Anterior cingulate cortex (tissue), 58 donors: Measurements from ENCODE around the gene PFDN6.
"Not testable (repeated sequence)": the region's sequence is repeated elsewhere in the genome, so short reads cannot be mapped to it uniquely, and the experiment has no call there.

ENCODE experiments used
- DNase-seq, 58 donors: peaks; one replicate each; lab custom pipeline; 2025; lab: John Stamatoyannopoulos, UW

The PFDN6 gene

GRCh38 chr6:33273129-33273923 is 16.1 kb upstream of the PFDN6 start:
- DNase-seq, result no peak

DNA sequence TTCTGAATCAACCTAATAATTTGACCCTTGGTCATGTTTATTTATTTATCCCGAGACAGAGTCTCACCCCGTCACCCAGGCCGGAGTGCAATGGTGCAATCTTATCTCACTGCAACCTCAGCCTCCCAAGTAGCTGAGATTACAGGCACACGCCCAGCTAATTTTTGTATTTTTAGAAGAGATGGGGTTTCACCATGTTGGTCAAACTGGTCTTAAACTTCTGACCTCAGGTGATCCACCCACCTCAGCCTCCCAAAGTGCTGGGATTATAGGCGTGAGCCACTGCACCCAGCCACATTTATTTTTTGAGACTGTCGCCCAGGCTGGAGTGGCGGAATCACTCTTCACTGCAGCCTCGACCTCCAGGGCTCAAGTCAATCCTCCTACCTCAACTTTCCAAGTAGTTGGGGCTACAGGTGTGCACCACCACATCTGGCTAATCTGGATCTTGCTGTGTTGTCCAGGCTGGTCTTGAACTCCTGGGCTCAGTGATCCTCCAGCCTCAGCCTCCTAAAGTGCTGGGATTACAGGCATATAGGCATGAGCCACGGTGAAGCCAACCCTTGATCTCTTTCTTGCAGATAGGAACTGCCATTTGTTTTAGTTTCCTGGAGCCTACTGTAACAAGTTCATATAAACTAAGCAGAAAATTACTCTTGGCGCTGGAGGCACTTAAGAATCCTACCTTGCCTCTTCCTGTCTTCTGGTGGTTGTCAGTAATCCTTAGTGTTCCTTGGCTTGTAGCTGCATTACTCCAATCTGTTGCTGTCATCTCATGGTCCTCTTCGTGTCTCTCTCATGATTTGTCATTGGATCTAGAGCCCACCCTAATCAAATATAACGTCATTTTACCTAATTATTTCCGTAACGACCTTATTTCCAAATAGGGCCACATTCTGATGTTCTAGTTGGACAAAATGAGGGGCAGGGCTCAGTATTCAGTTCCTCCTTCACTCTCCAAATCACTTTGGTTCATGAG is 15.2 kb upstream of the PFDN6 start:
- no peak for DNase-seq

GRCh38 chr6:33275795-33276580 is 13.4 kb upstream of the PFDN6 start:
- DNase-seq, result not testable (repeated sequence)

GRCh38 chr6:33276581-33276863 is 12.9 kb upstream of the PFDN6 start:
- no peak for DNase-seq

DNA sequence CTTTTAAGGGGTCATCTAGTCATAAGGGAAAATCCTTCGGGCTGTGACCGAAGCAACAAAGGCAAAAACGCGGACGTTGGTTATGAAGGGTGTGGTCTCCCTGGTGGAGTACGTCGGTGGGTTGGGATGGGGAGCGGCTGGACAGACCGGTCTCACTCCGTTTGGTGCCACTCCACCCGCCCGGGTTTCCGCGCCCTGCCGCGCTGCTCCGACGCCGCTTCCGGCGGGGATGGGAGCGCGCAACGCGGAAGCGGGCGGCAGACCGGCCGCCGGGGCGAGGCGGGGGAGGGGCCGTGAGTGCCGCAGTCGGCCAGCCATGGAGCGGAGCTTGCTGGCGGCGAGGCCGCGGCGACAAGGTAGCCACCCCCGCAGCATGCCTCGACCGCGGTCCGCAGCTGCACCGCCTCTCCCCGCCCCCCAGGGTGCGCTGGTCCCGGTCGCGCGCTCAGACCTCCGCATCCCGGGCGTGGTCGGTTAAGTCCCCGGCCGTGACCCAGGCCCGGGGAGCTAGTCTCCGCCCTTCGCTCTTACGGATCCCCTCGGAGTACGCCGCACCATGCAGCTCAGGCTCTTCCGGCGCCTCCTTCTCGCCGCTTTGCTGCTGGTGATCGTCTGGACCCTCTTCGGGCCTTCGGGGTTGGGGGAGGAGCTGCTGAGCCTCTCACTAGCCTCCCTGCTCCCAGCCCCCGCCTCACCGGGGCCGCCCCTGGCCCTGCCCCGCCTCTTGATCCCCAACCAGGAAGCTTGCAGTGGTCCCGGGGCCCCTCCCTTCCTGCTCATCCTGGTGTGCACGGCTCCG is 12.3 kb upstream of the PFDN6 start, which contains the start of gene B3GALT4:
Gene B3GALT4, plus strand, starts transcription at position 260 of the 799 bp plus-strand sequence. Its CDS starts 297 bp downstream, at position 557.
- DNase-seq, result peak in 51 of 58 donors; percentile 21 to 77 (median 53)

DNA sequence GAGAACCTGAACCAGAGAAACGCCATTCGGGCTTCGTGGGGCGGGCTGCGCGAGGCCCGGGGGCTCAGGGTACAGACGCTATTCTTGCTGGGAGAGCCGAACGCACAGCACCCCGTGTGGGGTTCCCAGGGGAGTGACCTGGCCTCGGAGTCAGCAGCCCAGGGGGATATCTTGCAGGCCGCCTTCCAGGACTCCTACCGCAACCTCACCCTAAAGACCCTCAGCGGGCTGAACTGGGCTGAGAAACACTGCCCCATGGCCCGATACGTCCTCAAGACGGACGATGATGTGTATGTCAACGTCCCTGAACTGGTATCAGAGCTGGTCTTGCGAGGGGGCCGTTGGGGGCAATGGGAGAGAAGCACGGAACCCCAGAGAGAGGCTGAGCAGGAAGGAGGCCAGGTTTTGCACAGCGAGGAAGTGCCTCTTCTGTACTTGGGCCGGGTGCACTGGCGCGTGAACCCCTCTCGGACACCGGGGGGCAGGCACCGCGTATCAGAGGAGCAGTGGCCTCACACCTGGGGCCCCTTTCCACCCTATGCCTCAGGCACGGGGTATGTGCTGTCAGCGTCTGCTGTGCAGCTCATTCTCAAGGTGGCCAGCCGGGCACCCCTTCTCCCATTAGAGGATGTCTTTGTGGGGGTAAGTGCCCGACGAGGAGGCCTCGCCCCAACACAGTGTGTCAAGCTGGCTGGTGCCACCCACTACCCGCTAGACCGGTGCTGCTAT is 11.6 kb upstream of the PFDN6 start:
- peak in 1 of 58 donors; percentile 24 for DNase-seq

DNA sequence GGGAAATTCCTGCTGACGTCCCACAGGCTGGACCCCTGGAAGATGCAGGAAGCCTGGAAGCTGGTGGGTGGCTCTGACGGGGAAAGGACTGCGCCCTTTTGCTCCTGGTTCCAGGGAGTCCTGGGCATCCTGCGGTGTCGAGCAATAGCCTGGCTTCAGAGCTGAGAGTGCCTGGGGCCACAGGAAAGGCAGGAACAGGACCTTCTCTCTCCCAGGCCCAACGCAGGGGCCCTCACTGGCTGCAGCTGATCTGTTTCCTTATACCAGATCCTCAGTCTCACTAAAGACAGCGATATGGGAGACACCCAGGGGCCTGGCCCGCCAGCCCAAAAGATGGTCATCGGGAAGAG is 11.0 kb upstream of the PFDN6 start:
- DNase-seq, result no peak

- DNase-seq, result no peak
Observed at GRCh38 chr6:33278810-33279209, 10.6 kb upstream of the PFDN6 start.

DNA sequence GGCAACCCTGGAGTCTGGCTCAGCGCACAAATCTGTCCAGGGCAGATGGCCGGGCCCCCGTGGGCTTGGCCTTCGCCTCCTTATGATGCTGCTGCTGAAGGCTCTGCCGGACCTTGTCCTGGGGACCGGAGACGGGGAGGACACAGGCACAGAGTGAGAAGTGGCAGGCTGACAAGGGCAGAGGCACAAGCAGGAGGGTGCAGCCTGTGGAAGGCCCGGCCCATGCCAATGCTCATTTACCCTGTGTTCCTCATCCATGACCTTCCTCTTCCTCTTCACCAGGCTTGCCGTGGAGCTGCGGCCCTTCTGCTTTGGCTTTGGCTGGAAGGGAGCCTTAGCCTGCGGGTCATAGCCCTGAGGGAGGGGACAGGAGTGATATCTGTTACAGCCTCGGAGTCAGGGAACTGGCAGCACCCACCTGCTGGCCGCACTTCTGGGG is 10.1 kb upstream of the PFDN6 start:
- no peak for DNase-seq

DNA sequence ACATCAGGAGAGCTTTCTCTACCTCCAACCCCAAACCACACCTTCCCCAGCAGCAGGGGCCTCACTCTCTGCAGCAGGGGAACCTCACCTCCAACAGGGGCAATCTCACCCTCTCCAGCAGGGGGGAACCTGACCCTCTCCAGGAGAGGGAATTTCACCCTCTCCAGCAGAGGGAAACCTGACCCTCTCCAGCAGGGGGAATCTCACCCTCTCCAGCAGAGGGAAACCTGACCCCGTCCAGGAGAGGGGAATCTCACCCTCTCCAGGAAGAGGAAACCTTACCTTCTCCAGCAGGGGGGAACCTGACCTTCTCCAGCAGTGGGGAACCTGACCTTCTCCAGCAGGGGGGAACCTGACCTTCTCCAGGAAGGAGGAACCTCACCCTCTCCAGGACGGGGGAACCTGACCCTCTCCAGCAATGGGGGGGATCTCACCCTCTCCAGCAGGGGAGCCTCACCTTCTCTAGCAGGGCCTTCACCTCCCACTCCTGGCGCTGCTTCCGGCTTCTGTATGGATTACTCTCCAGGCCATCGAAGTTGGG is 9.4 kb upstream of the PFDN6 start:
- DNase-seq, result no peak

DNA sequence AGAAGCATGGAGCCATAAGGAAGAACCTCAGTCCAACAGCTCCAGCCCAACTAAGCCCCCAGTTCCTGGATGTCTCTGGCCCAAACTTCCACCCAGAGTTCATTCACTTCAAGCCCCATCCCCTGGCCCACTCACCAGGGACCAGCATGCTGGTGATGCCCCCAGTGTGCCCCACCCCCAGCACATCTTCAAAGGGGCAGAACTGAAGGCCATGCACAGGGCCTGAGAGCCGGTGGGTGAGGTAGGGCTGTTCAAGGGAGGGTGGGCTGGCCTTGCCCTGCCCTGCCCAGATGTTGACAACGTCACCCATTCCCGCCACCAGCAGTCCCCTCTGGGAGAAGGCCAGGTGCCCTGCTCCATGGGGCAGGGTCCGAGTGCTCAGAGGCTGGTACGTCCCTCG is 8.9 kb upstream of the PFDN6 start:
- no peak for DNase-seq

DNA sequence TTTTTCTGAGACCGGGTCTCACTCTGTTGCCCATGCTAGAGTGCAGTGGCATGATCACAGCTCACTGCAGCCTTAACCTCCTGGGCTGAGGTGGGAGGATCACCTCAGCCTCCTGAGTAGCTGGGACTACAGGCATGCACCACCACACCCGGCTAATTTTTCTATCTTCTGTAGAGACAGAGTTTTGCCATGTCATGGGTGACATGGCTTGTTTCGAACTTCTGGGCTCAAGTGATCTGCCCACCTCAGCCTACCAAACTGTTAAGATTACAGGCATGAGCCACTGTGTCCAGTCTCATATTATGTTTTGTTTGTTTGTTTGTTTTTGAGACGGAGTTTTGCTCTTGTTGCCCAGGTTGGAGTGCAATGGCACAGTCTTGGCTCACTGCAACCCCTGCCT is 4.2 kb upstream of the PFDN6 start:
- not testable (repeated sequence) for DNase-seq

DNA sequence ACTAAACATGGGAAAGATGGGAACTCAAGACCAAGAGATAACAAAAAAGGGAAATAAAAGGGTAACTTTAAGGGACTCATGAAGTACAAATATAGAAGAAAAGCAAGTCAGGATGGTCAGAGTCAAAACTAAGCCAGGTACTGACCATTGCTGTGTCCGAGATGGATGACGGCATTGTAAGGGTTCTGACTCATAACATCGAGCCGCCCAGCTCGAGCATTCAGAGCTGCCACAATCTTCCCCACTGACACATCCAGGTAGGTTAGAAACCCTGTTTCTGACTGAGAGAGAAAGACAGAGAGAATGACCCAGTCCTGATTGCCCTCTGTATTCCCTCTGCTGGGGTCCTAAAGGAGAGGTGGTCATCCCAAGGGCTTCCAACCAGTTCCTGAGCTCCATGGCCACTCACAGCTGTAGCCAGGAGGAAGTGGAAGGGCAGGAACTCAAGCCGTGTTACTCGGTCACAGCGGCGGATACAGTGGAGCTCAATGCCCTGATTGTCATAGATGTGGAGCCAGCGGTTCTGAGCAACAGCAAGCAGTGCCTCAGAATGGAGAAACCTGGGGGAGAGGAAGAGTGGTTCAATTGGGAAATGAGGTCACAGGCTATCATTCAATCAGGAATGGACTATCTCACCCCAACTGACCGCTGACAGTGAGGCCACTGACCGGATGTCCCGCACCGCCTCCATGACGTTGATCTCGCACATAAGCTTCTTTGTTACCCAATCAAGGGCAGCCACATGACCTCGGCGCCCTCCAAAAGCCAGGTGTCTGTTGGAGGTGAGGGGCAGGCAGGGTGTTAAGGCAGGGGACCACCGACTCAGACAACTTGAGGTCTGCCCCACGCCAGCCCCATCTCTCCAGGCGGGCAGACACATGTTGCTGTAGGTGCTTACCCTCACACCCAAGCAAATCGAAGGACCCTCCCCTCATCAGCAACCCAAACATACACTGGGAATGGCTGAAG is 2.2 kb upstream of the PFDN6 start:
- no peak for DNase-seq

DNA sequence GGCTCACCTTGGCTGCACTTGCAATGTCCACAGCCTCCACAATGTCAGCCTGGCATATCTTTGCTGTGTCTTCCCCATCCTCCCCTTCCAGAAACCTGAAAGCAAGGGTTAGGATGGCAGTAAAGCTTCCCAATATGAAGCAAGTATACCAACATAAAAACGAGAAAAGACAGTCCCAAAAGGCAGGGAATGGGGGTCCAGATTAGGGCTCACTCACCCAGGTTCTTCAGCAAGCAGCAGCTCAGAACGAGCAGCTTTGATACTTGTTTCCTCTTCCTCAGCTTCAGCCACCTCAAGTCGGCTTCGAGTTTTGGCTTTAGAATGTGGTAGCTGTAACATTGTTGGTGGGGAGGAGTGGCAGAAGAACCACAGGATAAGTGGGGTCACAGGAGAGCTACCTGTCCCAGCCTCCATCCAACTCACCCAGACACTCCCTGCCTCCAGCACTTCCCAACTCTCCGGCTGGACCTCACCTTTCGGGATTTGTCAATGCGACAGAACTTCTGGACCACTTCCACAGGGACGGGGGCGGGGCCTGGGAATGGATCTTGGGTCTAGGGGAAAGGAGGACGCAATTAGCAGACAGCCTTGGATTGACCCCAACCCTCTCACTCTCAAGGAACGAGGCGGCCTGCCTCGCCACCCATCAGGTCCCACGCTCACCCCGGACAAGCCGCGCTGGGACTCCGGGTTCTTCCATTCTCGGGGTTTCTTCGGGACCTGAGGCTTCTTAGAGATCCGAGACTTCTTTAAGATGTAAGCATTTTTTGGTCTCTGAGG is 1.1 kb upstream of the PFDN6 start:
- DNase-seq, result no peak

- no peak for DNase-seq
Observed at GRCh38 chr6:33289784-33290315, 449 bp downstream of the PFDN6 start.

DNA sequence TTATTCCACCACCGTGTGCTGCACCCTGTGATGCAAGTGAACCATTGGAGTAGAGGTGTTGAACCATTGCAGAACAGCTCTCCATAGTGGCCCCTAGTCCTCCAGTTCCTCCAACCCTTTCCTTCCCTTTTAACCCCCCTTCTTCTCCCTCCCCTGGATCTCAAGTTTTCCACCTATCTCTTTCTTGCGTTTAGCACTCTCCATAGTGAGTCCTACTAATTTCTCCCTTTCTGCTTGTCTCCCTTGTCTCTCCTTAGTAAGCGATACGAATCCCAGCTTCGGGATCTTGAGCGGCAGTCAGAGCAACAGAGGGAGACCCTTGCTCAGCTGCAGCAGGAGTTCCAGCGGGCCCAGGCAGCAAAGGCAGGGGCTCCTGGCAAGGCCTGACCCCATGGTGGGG is 1.1 kb downstream of the PFDN6 start:
- no peak for DNase-seq
